ENCODE results near the gene RFX8.

- TF ChIP-seq RAD21 (IDR thresholded peaks at IDR 0.05; ENCODE audit: low read length), result no peak
- no peak for TF ChIP-seq CTCF (conservative IDR thresholded peaks at IDR 0.05; ENCODE audit: low read depth, low read length)
- no peak for TF ChIP-seq SMC3 (IDR thresholded peaks at IDR 0.05; ENCODE audit: low read depth, low read length)
- no peak for TF ChIP-seq POLR2A (IDR thresholded peaks at IDR 0.05; ENCODE audit: low read depth, low read length)
- TF ChIP-seq ELK1 (IDR thresholded peaks at IDR 0.05; ENCODE audit: borderline replicate concordance, low read depth, low read length), result no peak
- TF ChIP-seq RCOR1 (IDR thresholded peaks at IDR 0.05; ENCODE audit: insufficient replicate concordance, low read length), result no peak
- no peak for TF ChIP-seq CEBPB (IDR thresholded peaks at IDR 0.05; ENCODE audit: low read depth, low read length)
- TF ChIP-seq MAZ (IDR thresholded peaks at IDR 0.05; ENCODE audit: borderline replicate concordance, low read depth, low read length), result no peak
Observed at GRCh38 chr2:101400506-101401325, 74.2 kb downstream of the RFX8 start.

Measured in IMR-90 (cell line).